ENCODE results near the gene ZBED3.

DNA sequence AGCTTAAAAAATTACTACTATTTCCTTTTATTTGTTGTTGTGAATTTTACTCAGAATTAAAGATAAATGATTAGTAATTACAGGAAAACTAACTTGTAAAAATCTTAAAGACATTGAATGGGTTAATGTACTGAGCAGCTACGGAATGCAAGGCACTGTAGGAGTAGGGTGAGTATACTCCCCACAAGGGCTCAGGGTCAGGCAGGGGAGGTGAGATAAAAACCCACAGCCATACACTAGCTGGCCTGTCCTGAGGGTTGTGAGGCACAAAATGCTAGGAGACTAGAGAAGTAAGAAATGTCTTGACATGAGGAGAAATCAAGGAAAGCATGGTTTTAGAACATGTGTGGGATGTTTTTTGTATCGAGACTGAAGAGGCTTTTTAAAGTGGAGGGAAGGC lies 13.4 kb downstream of the ZBED3 start:
- TF ChIP-seq, protein P1, sequence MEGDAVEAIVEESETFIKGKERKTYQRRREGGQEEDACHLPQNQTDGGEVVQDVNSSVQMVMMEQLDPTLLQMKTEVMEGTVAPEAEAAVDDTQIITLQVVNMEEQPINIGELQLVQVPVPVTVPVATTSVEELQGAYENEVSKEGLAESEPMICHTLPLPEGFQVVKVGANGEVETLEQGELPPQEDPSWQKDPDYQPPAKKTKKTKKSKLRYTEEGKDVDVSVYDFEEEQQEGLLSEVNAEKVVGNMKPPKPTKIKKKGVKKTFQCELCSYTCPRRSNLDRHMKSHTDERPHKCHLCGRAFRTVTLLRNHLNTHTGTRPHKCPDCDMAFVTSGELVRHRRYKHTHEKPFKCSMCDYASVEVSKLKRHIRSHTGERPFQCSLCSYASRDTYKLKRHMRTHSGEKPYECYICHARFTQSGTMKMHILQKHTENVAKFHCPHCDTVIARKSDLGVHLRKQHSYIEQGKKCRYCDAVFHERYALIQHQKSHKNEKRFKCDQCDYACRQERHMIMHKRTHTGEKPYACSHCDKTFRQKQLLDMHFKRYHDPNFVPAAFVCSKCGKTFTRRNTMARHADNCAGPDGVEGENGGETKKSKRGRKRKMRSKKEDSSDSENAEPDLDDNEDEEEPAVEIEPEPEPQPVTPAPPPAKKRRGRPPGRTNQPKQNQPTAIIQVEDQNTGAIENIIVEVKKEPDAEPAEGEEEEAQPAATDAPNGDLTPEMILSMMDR (IDR thresholded peaks at IDR 0.05), result no peak
- no peak for TF ChIP-seq POLR2A (IDR thresholded peaks at IDR 0.05)
